Gastroesophageal sphincter (tissue), 4 donors: ENCODE results near the gene SYT5. TPM values are rescaled to one million over a fixed set of nuclear protein-coding genes. Genes with fewer than 3 reads are reported as not detected.

Experiments used
- ATAC-seq: fragments of 150-250 bp; one replicate; pipeline ENCODE4 v1.9.1; 2016; ENCODE audit warnings: mild to moderate bottlenecking, moderate library complexity
- H3K27ac ChIP-seq, 4 donors: fragments of 200-600 bp; sonication (generic) in 3 of 4; 1 replicate in 3 of 4; 2 replicates in 1 of 4; pipeline ENCODE4 v1.5.1; 2016 to 2019
- H3K27me3 ChIP-seq: fragments of 200-600 bp; sonication (generic); one replicate; pipeline ENCODE4 v1.5.1; 2019
- H3K36me3 ChIP-seq, 2 donors: fragments of 200-600 bp; sonication (generic); one replicate each; pipeline ENCODE4 v1.5.1; 2019; ENCODE audit warnings: control low read depth in 1 of 2
- H3K4me1 ChIP-seq, 3 donors: fragments of 200-600 bp; sonication (generic); 1 replicate in 2 of 3; 2 replicates in 1 of 3; pipeline ENCODE4 v1.5.1; 2016 to 2019; ENCODE audit warnings: control low read depth in 2 of 3
- H3K4me3 ChIP-seq, 2 donors: fragments of 200-600 bp; sonication (generic); one replicate each; pipeline ENCODE4 v1.5.1; 2019; ENCODE audit warnings: mild to moderate bottlenecking in 1 of 2, moderate library complexity in 1 of 2
- H3K9me3 ChIP-seq, 3 donors: fragments of 200-600 bp; sonication (generic); one replicate each; pipeline ENCODE4 v1.5.1; 2017 to 2019; ENCODE audit warnings: control low read depth in 2 of 3
- CTCF ChIP-seq, 4 experiments: fragments of 200-600 bp in 2 of 4; fragments of 450-650 bp in 2 of 4; sonication (generic) in 1 of 4; IDR thresholded peaks; one replicate each; pipeline ENCODE4 v1.5.1; 2017 to 2019; ENCODE audit warnings: antibody characterized with exemption in 4 of 4, mild to moderate bottlenecking in 2 of 4, moderate library complexity in 2 of 4
- EP300 ChIP-seq: sonication (generic); formaldehyde crosslinking; IDR thresholded peaks from one replicate; pipeline ENCODE4 v1.6.1; 2017; ENCODE audit warnings: antibody characterized with exemption, mild to moderate bottlenecking
- POLR2A ChIP-seq, 2 donors: fragments of 450-650 bp; IDR thresholded peaks; one replicate each; pipeline ENCODE4 v1.6.1; 2017; ENCODE audit warnings: antibody characterized with exemption in 2 of 2, mild to moderate bottlenecking in 2 of 2, moderate library complexity in 1 of 2
- POLR2AphosphoS5 ChIP-seq: sonication (generic); formaldehyde crosslinking; IDR thresholded peaks from one replicate; pipeline ENCODE4 v1.6.1; 2017; ENCODE audit warnings: antibody characterized with exemption
- WGBS, 2 donors: methylation state at CpG; one replicate each; pipeline ENCODE4 v1.1.5; 2018; ENCODE audit warnings: low coverage in 1 of 2; 5-methylcytosine and 5-hydroxymethylcytosine counted together
- total RNA-seq, 4 donors: library from RNA; depleted of rRNA; stranded (reverse); fragments of >200 nt; gene quantifications; one replicate each; pipeline ENCODE4 v1.1.0, GENCODE V29; 2016

The SYT5 gene
- total RNA-seq, 4 donors from 2014 or later = 0.13 TPM; not detected in 3

- Histone ChIP-seq H3K9me3 (no peaks in the 10 kb centered on the region), H3K27ac (no peak overlapping the region), H3K27me3 (peaks cover 100% of the 10 kb centered on the region), H3K4me1 (peaks cover 0 to 37% (median 11%) of the 10 kb centered on the region in 3 donors), H3K36me3 (no peaks in the 10 kb centered on the region), H3K4me3 (no peak overlapping the region)
- TF ChIP-seq POLR2A (IDR thresholded peaks at IDR 0.05) (no peak), EP300 (no peak), POLR2AphosphoS5 (no peak), CTCF (IDR thresholded peaks at IDR 0.05) (no peak)
- WGBS, 2 donors = 0 to 17% methylated on average over 1 of the region's 2 CpGs
- ATAC-seq = no peak
Measured at GRCh38 chr19:55176076-55176475, 4.0 kb downstream of the SYT5 start.

- WGBS, 2 donors = 54 to 71% methylated on average over 6 to 13 of the region's 43 CpGs
- Histone ChIP-seq H3K4me3 (no peak overlapping the region), H3K27me3 (peaks cover 100% of the 10 kb centered on the region), H3K36me3 (no peaks in the 10 kb centered on the region), H3K9me3 (no peaks in the 10 kb centered on the region), H3K27ac (no peak overlapping the region), H3K4me1 (peaks cover 0 to 35% (median 11%) of the 10 kb centered on the region in 3 donors)
- TF ChIP-seq POLR2A (IDR thresholded peaks at IDR 0.05) (no peak), POLR2AphosphoS5 (no peak), CTCF (IDR thresholded peaks at IDR 0.05) (no peak), EP300 (no peak)
- no peak for ATAC-seq
Measured at GRCh38 chr19:55175117-55175867, 4.8 kb downstream of the SYT5 start.

- Histone ChIP-seq H3K27ac (no peak overlapping the region), H3K4me3 (no peak overlapping the region), H3K27me3 (peaks cover 100% of the 10 kb centered on the region), H3K36me3 (no peaks in the 10 kb centered on the region), H3K9me3 (no peaks in the 10 kb centered on the region), H3K4me1 (peaks cover 0 to 28% (median 11%) of the 10 kb centered on the region in 3 donors)
- no peak for ATAC-seq
- 50 to 61% methylated on average over 3 to 6 of the region's 21 CpGs for WGBS, 2 donors
- TF ChIP-seq EP300 (no peak), CTCF (IDR thresholded peaks at IDR 0.05) (no peak), POLR2A (IDR thresholded peaks at IDR 0.05) (no peak)
Measured at GRCh38 chr19:55174425-55175116, 5.5 kb downstream of the SYT5 start.

- peak; percentile 70 for ATAC-seq
- Histone ChIP-seq H3K27ac (no peak overlapping the region), H3K4me1 (peaks cover 0 to 21% (median 8%) of the 10 kb centered on the region in 3 donors), H3K36me3 (no peaks in the 10 kb centered on the region), H3K9me3 (no peaks in the 10 kb centered on the region), H3K27me3 (peaks cover 100% of the 10 kb centered on the region), H3K4me3 (peak overlapping the region in 1 of 2 donors; percentile 38)
- TF ChIP-seq CTCF (IDR thresholded peaks at IDR 0.05) (no peak), EP300 (no peak), POLR2AphosphoS5 (no peak), POLR2A (IDR thresholded peaks at IDR 0.05) (no peak)
- WGBS, 2 donors = 0% methylated on average over 2 of the region's 37 CpGs; no CpG with 5 or more reads in 1 of the 2 donors
Measured at GRCh38 chr19:55173714-55174409, 6.2 kb downstream of the SYT5 start.
